Osteocyte (in vitro differentiated cells): Measurements from ENCODE around the gene MIX23. TPM values are rescaled to one million over a fixed set of nuclear protein-coding genes. Genes with fewer than 3 reads are reported as not detected.

Experiments used
- DNase-seq: peaks from one replicate; pipeline ENCODE4 v3.0.0; 2021; ENCODE audit warnings: mixed read lengths; ENCODE audit not compliant: unreplicated experiment; ENCODE audit errors: extremely low spot score
- H3K27ac Mint-ChIP-seq: one replicate; pipeline ENCODE4 v1.8.0; 2021; ENCODE audit warnings: mild to moderate bottlenecking, mixed read lengths; ENCODE audit not compliant: unreplicated experiment
- H3K27me3 Mint-ChIP-seq: one replicate; pipeline ENCODE4 v1.8.0; 2021; ENCODE audit warnings: mixed read lengths; ENCODE audit not compliant: unreplicated experiment
- H3K36me3 Mint-ChIP-seq: one replicate; pipeline ENCODE4 v1.8.0; 2021; ENCODE audit warnings: mixed read lengths; ENCODE audit not compliant: unreplicated experiment
- H3K4me1 Mint-ChIP-seq: one replicate; pipeline ENCODE4 v1.8.0; 2021; ENCODE audit warnings: mixed read lengths; ENCODE audit not compliant: unreplicated experiment
- H3K4me3 Mint-ChIP-seq: one replicate; pipeline ENCODE4 v1.8.0; 2021; ENCODE audit warnings: mild to moderate bottlenecking, moderate library complexity, mixed read lengths; ENCODE audit not compliant: unreplicated experiment
- H3K9me3 Mint-ChIP-seq: one replicate; pipeline ENCODE4 v1.8.0; 2021; ENCODE audit warnings: mixed read lengths; ENCODE audit not compliant: unreplicated experiment
- CTCF ChIP-seq: fragments of 200-600 bp; sonication (generic); IDR thresholded peaks from 2 replicates; pipeline ENCODE4 v1.5.0; 2021; ENCODE audit warnings: antibody characterized with exemption, mild to moderate bottlenecking, moderate library complexity
- total RNA-seq: library from RNA; stranded (reverse); gene quantifications from 2 replicates; pipeline ENCODE4 v1.2.1, GENCODE V29; 2021

MIX23 gene
- total RNA-seq, 1 donor from 2014 or later: 18.1 TPM

GRCh38 chr3:122312826-122313225, 70.2 kb downstream of the MIX23 start:
- no peaks in the 10 kb centered on the region for H3K4me1 Mint-ChIP-seq
- no peak for DNase-seq
- H3K27me3 Mint-ChIP-seq: peaks cover 7% of the 10 kb centered on the region
- H3K36me3 Mint-ChIP-seq: no peaks in the 10 kb centered on the region
- TF ChIP-seq CTCF: no peak
- no peaks in the 10 kb centered on the region for H3K9me3 Mint-ChIP-seq
- H3K4me3 Mint-ChIP-seq: no peak overlapping the region
- H3K27ac Mint-ChIP-seq: no peak overlapping the region

- peaks cover 17% of the 10 kb centered on the region for H3K27me3 Mint-ChIP-seq
- no peaks in the 10 kb centered on the region for H3K4me1 Mint-ChIP-seq
- no peak overlapping the region for H3K4me3 Mint-ChIP-seq
- DNase-seq: no peak
- no peaks in the 10 kb centered on the region for H3K36me3 Mint-ChIP-seq
- TF ChIP-seq CTCF: no peak
- H3K27ac Mint-ChIP-seq: no peak overlapping the region
- no peaks in the 10 kb centered on the region for H3K9me3 Mint-ChIP-seq
These were observed 72.7 kb downstream of the MIX23 start for GRCh38 chr3:122310361-122310760.

Other genes starting within 250 kb of the MIX23 start
- gene CASR, start 199.6 kb downstream of the MIX23 start, total RNA-seq: not detected in 2 replicates
- gene CSTA, start 58.0 kb downstream of the MIX23 start, total RNA-seq: not detected in 2 replicates
- 34.3 and 37.3 TPM in 2 replicates for gene FAM162A, start 951 bp upstream of the MIX23 start, total RNA-seq
- gene WDR5B, start 32.8 kb upstream of the MIX23 start, total RNA-seq: 5.6 and 6.5 TPM in 2 replicates
- 71.5 and 73.4 TPM in 2 replicates for gene KPNA1, start 131.7 kb upstream of the MIX23 start, total RNA-seq
- 18.4 and 18.9 TPM in 2 replicates for gene PARP9, start 181.1 kb upstream of the MIX23 start, total RNA-seq
- 33.7 and 37.4 TPM in 2 replicates for gene DTX3L, start 181.1 kb upstream of the MIX23 start, total RNA-seq
- gene PARP15, start 194.4 kb upstream of the MIX23 start, total RNA-seq: 0.08 TPM in 1 of 2 replicates, not detected in the other